Upper lobe of right lung (tissue), 1 donor: ENCODE results near the gene KCNJ9. TPM values are rescaled to one million over a fixed set of nuclear protein-coding genes. Genes with fewer than 3 reads are reported as not detected.

Experiments
- ATAC-seq: fragments of 200-7000 bp; cut with Tn5 transposase; one replicate; pipeline ENCODE4 v1.9.1; 2020; ENCODE audit warnings: mild to moderate bottlenecking, moderate library complexity
- DNase-seq: peaks from one replicate; pipeline ENCODE4 v3.0.0-alpha.2; 2020
- H3K27ac ChIP-seq: fragments of 200-600 bp; one replicate; pipeline ENCODE4 v1.8.0; 2022
- H3K27me3 ChIP-seq: fragments of 200-600 bp; one replicate; pipeline ENCODE4 v1.8.0; 2022; ENCODE audit warnings: mild to moderate bottlenecking
- H3K36me3 ChIP-seq: fragments of 200-600 bp; one replicate; pipeline ENCODE4 v1.8.0; 2022
- H3K4me1 ChIP-seq: fragments of 200-600 bp; one replicate; pipeline ENCODE4 v1.8.0; 2022
- H3K4me3 ChIP-seq: fragments of 200-600 bp; one replicate; pipeline ENCODE4 v1.8.0; 2022; ENCODE audit warnings: mild to moderate bottlenecking
- H3K9me3 ChIP-seq: fragments of 200-600 bp; one replicate; pipeline ENCODE4 v1.8.0; 2022
- intact Hi-C: fragments of 100-400 bp; cut with DNase I; formaldehyde crosslinking; loops from one replicate; pipeline ENCODE4 v1.11.0; 2022
- total RNA-seq: library from RNA; stranded (reverse); fragmentation: NEBNext Ultra II Directional; extraction: Animal tissue kit (Norgen Biotek cat#: 25700); gene quantifications from one replicate; pipeline ENCODE4 v1.2.1, GENCODE V29; 2021
- TF ChIP-seq, protein P1 (sequence below): fragments of 200-600 bp; IDR thresholded peaks from one replicate; pipeline ENCODE4 v1.8.0; 2022; ENCODE audit warnings: antibody characterized with exemption
- donor health status: DM: no; HTN: yes; CAD: no; lungs with severe emphysema.

The KCNJ9 gene
- total RNA-seq, 1 donor from 2014 or later = not detected

- TF ChIP-seq, protein P1, sequence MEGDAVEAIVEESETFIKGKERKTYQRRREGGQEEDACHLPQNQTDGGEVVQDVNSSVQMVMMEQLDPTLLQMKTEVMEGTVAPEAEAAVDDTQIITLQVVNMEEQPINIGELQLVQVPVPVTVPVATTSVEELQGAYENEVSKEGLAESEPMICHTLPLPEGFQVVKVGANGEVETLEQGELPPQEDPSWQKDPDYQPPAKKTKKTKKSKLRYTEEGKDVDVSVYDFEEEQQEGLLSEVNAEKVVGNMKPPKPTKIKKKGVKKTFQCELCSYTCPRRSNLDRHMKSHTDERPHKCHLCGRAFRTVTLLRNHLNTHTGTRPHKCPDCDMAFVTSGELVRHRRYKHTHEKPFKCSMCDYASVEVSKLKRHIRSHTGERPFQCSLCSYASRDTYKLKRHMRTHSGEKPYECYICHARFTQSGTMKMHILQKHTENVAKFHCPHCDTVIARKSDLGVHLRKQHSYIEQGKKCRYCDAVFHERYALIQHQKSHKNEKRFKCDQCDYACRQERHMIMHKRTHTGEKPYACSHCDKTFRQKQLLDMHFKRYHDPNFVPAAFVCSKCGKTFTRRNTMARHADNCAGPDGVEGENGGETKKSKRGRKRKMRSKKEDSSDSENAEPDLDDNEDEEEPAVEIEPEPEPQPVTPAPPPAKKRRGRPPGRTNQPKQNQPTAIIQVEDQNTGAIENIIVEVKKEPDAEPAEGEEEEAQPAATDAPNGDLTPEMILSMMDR = no peak
- no peaks in the 10 kb centered on the region for H3K36me3 ChIP-seq
- intact Hi-C loops = no loop called here
- peaks cover 18% of the 10 kb centered on the region for H3K27me3 ChIP-seq
- no peaks in the 10 kb centered on the region for H3K4me1 ChIP-seq
- no peak for DNase-seq
- H3K9me3 ChIP-seq = no peaks in the 10 kb centered on the region
- no peak for ATAC-seq
- no peak overlapping the region for H3K4me3 ChIP-seq
- H3K27ac ChIP-seq = no peak overlapping the region
Observed at GRCh38 chr1:160052936-160053335, 28.4 kb upstream of the KCNJ9 start.

- Histone ChIP-seq H3K4me1 (no peaks in the 10 kb centered on the region), H3K27ac (no peak overlapping the region), H3K9me3 (no peaks in the 10 kb centered on the region), H3K4me3 (no peak overlapping the region), H3K36me3 (no peaks in the 10 kb centered on the region), H3K27me3 (peaks cover 18% of the 10 kb centered on the region)
- DNase-seq (no peak), ATAC-seq (no peak)
- TF ChIP-seq, protein P1 = no peak
- intact Hi-C loops = no loop called here
Observed at GRCh38 chr1:160053548-160054365, 27.6 kb upstream of the KCNJ9 start.

DNA sequence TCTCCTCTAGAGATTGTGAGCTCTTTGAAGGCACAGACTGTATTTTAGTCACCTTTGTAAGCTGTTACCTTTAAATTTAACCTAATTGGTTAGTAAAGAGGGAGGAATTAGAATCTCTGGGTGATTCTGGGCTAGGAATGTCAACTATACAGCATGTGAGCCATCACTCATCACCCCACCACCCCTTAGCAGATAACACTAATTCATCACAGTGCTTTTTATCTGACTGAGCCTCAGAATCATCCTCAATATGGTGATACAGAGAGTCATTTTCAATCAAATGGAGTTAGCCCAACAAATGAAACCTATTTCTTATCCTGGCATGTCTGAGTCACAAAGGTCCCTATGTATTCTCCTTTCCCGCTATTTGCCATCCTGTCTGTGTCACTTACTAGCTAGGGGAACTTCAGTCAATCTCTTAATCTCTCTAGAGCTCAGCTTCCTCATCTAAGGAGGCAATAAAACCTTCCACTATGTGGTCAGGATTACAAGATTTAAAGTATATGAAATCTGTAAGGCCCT is 24.6 kb upstream of the KCNJ9 start:
- intact Hi-C loops = no loop called here
- no peak for ATAC-seq
- DNase-seq = no peak
- Histone ChIP-seq H3K4me3 (no peak overlapping the region), H3K9me3 (no peaks in the 10 kb centered on the region), H3K36me3 (no peaks in the 10 kb centered on the region), H3K27me3 (peaks cover 18% of the 10 kb centered on the region), H3K27ac (no peak overlapping the region), H3K4me1 (no peaks in the 10 kb centered on the region)
- TF ChIP-seq, protein P1 = no peak

GRCh38 chr1:160058087-160058486 is 23.3 kb upstream of the KCNJ9 start:
- Histone ChIP-seq H3K36me3 (no peaks in the 10 kb centered on the region), H3K4me3 (no peak overlapping the region), H3K9me3 (no peaks in the 10 kb centered on the region), H3K27ac (no peak overlapping the region), H3K4me1 (no peaks in the 10 kb centered on the region), H3K27me3 (peaks cover 27% of the 10 kb centered on the region)
- TF ChIP-seq, protein P1 = peak; percentile 25
- intact Hi-C loops = no loop called here
- DNase-seq (no peak), ATAC-seq (peak; percentile 24)

DNA sequence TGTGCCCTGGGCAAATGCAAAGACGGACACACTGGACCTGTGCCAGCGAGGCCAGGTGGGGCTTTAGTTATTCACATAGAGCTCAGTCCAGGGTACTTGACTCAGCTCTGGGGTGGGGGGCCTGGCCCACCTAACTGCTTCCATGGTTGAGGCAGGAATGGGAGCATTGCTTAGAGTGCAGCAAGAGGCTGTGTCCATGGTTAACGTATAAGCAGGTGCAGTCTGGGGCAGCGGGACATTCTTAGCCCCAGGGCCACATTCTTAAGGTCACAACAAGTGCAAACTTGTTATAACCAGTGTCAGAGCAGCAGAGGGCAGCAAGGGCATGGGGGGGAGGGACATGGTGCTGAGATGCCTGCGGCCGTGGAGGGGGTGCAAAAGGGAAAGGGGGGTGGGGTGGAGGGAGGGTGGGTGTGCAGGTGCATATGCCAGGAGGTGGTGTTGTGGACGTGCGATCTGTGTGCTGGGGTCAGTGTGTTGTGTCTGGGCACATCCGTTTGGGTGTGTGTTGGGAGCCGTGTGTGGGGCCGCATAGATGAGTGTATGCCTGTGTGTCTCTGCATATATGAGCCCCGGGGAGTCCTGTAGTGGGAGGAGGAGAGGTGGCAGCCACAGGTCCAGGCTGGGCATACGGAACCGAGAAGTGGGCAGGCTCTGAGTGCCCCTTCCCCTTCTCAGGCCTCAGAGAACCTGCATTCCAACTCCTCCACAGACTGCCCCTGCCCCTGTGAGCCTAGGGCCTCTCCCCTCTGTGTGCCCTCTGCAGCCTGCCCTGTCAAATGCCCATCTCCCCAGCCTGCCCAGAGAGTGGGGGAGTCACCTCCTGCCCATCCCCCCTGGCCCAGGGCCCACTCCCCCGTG is 19.7 kb upstream of the KCNJ9 start:
- DNase-seq (peak; percentile 57), ATAC-seq (peak; percentile 18)
- no peaks in the 10 kb centered on the region for H3K36me3 ChIP-seq
- no peak overlapping the region for H3K4me3 ChIP-seq
- H3K27ac ChIP-seq = no peak overlapping the region
- peaks cover 11% of the 10 kb centered on the region for H3K27me3 ChIP-seq
- intact Hi-C loops = no loop called here
- TF ChIP-seq, protein P1 = no peak
- H3K9me3 ChIP-seq = no peaks in the 10 kb centered on the region
- H3K4me1 ChIP-seq = no peaks in the 10 kb centered on the region
